G401 (cell line): Measurements from ENCODE around the gene AMOTL1. TPM values are rescaled to one million over a fixed set of nuclear protein-coding genes. Genes with fewer than 3 reads are reported as not detected.

Experiments used
- DNase-seq: peaks from one replicate; pipeline ENCODE4 v3.0.0-alpha.2; 2015; ENCODE audit warnings: low spot score
- in situ Hi-C: cut with HindIII; loops from 2 replicates; pipeline ENCODE4 v1.10.0; 2016; ENCODE audit warnings: low sequenced_read_pairs, mixed read lengths
- total RNA-seq: library from RNA; depleted of rRNA; stranded (reverse); fragments of >200 nt; shearing (Covaris generic); gene quantifications from 2 replicates; pipeline ENCODE4 v1.2.3, GENCODE V29; 2014

AMOTL1 gene
- total RNA-seq, 1 experiment from 2014 or later, result 45.9 TPM

GRCh38 chr11:94864506-94865045, 96.4 kb downstream of the AMOTL1 start:
- in situ Hi-C loops, result no loop called here
- DNase-seq, result no peak

DNA sequence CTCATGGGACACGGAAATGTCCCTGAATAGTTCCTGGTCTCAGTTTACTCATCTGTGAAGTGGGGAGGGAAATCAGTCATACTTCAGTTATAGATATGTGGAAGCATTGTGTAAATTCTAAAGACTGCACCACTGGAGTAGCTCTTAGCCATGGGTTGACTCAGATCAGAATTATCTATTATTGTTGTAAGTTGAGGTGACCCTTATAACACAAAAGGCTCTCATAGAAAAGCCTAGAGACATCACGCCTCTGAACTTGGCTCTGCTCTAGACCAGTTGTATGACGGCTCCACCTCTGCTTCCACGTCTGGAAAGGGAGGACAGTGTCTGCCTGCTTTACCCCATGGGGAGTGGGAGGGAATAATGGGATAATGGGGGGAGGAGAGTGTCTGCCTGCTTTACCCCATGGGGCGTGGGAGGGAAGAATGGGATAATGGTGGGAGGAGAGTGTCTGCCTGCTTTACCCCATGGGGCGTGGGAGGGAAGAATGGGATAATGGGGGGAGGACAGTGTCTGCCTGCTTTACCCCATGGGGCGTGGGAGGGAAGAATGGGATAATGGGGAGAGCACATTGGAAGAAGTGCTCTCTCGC, 98.2 kb downstream of the AMOTL1 start:
- DNase-seq, result no peak
- in situ Hi-C loops, result no loop called here

DNA sequence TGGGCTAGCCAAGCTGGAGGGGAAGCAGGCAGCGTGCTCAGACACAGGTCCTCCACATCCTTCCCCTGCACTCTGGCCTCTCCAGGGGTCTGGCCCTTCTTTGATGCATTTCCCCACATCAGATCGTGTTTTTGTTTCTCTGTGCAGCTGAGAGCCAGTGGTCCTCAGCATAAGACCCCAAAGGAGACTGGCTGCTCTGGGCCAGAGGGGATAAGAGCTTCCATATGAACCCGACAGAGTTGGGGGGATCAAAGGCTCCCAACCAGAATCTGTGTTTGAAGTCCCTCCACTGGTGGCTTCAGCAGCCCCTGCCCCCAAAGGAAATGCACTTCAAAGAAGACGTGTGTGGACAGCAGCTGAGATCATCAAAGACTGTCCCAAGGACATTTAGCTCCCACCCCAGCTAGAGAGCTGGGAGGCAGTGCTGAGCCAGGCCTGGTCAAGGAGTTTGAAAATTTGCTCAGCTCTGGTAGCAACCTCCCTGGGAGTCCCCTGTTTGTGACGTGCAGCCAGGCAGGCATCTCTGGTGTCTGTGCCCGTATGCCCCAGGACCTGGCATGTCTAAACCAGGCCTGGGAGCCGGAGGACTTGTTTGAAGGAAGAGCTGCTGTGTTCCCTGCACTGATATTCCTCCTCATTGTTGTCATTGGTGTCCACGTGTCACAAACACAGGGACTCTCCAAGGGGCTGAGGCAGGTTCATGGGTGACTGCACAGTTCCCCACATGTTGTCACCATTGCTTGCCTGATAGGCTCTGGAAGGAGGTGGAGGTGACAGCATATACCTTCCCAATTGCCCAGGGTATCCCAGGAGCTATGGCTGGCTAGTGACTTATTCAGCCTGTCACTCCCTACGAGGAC, 99.0 kb downstream of the AMOTL1 start:
- in situ Hi-C loops, result no loop called here
- DNase-seq, result no peak

DNA sequence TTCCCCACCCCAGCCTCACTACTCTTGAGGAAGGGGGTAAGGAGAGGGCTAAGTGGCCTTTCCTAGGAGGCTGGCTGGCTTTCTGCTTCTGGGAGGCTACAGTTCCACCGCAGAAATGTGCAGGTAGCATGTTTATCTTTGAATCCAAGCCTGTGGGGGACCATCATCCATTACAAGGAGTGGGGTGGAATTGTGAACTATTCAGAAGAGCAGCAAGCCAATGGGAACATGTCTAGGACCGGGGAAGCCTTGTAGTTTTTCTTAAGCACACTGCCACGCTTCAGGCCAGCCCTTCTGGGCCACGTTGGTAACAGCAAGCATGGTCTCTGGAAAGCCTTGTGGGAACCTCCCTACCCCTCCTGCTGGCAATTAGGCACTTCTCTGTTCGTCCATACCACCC, 100.3 kb downstream of the AMOTL1 start:
- in situ Hi-C loops, result no loop called here
- DNase-seq, result no peak

DNA sequence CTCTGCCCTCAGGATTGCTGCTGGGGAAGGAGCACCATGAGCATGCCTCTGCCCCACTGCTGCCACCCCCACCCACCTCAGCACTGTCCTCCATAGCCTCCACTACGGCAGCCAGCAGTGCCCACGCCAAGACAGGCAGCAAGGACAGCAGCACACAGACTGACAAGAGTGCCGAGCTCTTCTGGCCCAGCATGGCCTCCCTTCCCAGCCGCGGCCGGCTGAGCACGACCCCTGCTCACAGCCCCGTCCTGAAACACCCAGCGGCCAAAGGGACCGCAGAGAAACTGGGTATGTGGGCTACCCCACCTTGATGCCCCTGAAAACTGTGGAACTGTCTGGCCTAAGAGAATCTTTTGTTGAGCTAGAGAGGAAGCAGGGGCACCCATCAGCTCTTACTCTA, 101.0 kb downstream of the AMOTL1 start:
- in situ Hi-C loops, result no loop called here
- no peak for DNase-seq

GRCh38 chr11:94870422-94870821, 102.3 kb downstream of the AMOTL1 start:
- DNase-seq, result no peak
- in situ Hi-C loops, result no loop called here

GRCh38 chr11:94871491-94872185, 103.5 kb downstream of the AMOTL1 start:
- in situ Hi-C loops, result no loop called here

DNA sequence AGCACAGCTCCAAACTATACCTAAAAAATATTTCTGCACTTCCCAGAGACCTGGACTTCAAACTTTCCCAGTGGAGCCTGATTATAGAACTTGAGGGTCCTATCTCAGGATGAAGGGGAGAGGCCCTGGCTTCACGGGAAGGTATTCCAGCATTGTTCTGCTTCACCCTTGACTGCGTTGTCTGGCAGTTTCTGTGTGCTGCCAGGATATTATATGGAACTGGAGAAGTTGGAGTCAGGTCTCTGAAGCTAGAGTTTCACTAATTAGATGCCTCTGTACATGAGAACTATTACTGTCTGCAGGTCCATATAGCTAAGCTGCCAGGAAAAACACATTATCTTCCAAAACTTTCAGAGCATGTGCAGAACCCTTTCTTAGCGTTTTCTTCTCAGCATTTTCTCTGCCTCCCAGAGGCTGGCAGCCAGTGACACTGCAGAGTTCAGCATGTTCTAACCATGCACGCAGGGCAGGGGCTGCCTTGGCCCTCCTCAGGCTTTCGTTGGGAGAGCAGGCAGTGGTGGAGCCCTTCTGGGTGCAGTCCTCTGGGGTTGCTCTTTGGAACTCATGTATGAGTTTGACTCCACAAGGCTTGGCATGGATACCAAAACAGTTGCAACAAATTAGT, 105.9 kb downstream of the AMOTL1 start:
- in situ Hi-C loops, result no loop called here
- no peak for DNase-seq

More at GRCh38 chr11:94871491-94872185, 103.5 kb downstream of the AMOTL1 start:
- no peak for DNase-seq

DNA sequence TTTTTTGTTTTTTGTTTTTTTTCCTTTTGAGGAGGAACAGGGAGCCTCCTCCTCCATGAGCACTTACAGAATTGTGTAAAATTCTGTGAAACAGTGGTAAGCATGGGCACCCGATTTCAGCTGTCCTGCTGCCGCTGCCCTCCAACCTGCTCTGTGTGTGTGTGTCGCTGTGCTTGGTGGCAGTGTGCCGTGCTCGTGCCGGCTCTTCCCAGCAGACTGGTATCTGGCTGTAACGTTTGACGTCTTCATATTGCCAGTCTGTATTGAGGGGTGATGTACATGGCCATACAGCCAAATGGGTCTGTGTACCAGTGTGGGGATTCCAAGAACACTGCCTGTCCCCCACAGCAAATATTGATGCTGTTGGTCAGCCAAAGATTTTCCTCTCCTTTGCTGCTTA, 108.1 kb downstream of the AMOTL1 start:
- peak; percentile 18 for DNase-seq
- in situ Hi-C loops, result no loop called here

DNA sequence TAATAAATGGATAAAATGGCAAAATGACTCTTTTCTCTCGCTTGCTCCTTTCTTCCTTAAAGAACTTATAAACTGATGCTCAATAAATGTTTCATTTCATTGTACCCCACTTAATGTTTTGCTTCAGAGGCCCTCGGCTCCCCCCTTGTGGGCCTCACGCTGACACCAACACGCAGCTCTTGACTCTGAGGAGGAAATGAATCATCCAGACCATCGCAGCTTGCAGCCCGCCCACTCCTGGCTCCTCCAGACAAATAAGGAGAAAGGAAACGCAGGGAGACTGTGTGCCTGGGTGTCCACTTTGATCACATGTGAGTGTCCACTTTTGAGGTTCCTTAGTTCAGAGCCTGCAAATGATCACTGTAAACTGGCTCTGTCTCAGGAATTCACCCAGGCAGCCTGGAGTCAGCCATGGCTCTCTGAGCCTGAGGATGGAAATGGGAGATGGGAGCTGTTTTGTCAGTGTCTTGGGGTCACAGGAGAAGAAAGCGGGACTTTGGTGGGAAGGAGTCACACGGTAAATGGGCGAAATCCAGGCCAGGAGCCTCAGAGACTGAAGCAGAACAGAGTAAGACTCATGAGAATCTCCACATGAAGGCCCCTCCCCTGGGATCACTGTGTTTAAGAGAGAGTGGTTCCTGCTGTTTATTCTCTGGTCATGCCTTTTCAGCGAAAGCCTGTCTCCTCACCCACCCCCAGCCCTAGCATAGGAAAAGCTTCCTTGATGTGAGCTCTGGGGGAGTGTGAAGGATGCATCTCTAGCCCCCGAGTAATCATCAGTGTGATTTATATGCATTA, 108.7 kb downstream of the AMOTL1 start:
- in situ Hi-C loops, result no loop called here
- DNase-seq, result peak; percentile 57

DNA sequence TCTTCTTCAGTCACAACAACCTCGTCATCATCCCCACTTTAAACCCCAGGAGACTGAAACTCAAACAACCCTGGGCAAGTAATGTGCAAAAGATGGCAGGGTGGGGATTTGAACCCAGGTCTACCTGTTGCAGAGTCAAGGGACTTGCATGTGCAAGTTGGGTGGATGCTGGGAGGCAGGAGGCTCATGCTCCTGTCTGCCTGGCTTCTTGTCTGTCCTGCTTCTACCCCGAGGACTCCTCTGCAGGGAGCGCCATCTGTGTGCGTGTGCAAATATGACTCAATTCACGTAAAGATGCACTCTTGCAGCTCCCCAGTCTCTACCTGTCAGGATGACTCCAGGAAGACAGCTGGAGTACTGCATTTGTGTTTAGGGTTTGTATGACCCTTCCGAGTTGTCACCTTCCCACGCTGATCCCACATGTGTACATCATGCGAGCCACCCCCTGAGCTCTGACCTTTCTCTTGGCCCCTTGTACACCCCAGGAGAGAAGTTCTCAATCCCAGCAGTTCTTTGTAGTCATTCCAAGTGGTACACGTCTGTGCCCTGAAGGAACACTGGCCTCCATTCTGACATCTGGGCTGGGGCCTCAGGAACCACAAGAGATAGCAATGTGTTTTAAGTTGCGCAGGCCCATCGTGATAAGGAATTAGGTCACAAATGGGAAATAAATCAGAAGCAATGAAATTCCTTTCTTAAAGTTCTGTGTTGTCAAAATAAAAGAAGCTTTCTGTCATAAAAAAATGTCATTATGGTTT, 109.5 kb downstream of the AMOTL1 start:
- in situ Hi-C loops, result no loop called here

DNA sequence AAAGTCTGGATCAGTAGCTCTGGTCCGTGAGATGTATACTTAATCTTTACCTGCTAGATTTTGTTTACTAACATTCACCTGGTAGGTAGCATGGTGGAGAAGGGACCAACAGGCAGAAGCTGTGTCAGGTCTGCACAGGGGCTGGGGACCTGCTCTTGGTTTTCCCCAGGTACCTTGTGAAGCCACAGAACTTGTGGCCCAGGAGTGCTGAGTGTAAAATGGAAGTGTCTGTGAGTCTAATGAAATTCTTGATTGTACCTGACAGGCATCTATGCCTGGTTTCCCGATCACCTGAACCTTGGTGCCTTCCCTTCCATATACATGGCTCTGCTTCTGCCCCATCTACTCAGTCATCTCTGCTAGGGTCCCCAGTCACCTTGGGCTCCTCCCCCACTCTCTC, 110.8 kb downstream of the AMOTL1 start:
- in situ Hi-C loops, result no loop called here
- DNase-seq, result no peak

More for the DNA sequence above, 109.5 kb downstream of the AMOTL1 start:
- DNase-seq, result no peak

GRCh38 chr11:94880216-94880615, 112.1 kb downstream of the AMOTL1 start:
- in situ Hi-C loops, result no loop called here
- no peak for DNase-seq

- DNase-seq, result no peak
- in situ Hi-C loops, result no loop called here
These were observed 114.8 kb downstream of the AMOTL1 start for GRCh38 chr11:94882931-94883330.

- in situ Hi-C loops, result no loop called here
- no peak for DNase-seq
These were observed 115.7 kb downstream of the AMOTL1 start for GRCh38 chr11:94883878-94884277.

- no peak for DNase-seq
- in situ Hi-C loops, result no loop called here
These were observed 116.2 kb downstream of the AMOTL1 start for GRCh38 chr11:94884376-94884775.

GRCh38 chr11:94885133-94885532, 117.0 kb downstream of the AMOTL1 start:
- in situ Hi-C loops, result no loop called here
- DNase-seq, result peak; percentile 53

DNA sequence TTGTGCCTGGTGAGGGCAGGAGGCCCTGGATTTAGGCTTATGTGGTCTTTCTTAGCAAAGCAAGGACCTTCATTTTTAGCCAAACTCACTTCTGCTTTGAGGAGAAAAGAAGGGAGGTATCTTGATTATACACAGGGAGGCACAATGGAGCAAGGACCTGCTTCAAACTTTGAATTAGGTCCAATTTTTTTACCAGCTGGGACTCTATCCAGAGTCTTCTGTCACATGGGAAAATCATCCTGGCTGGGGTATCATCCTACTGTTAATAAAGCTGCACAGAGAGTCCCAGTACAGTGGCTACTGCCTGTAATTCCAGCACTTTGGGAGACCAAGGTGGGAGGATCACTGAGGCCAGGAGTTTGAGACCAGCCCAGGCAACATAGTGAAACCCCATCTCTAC, 117.4 kb downstream of the AMOTL1 start:
- in situ Hi-C loops, result no loop called here
- peak; percentile 51 for DNase-seq
